ENCODE data around the gene SSR1. TPM values are rescaled to one million over a fixed set of nuclear protein-coding genes. Genes with fewer than 3 reads are reported as not detected.
"Not testable (repeated sequence)": the region's sequence is repeated elsewhere in the genome, so short reads cannot be mapped to it uniquely, and the experiment has no call there.

SSR1 gene
- total RNA-seq, 1 experiment from 2014 or later: 102 TPM

GRCh38 chr6:7315948-7316365 is 3.0 kb upstream of the SSR1 start:
- H3K4ac ChIP-seq (ENCODE audit: low read depth, low read length): no peak overlapping the region
- Mint-ChIP-seq H3K27ac (no peak overlapping the region), H3K4me3 (no peak overlapping the region), H3K4me1 (peaks cover 9 to 14% of the 10 kb centered on the region in 2 experiments), H3K36me3 (ENCODE audit: insufficient read depth in 1 of 3, low read depth in 3 of 3) (no peaks in the 10 kb centered on the region; a peak in 2 of 7 replicates), H3K27me3 (ENCODE audit: low read depth) (no peaks in the 10 kb centered on the region; the same call in 1 of the 2 replicates), H3K9me3 (peaks cover 0 to 3% of the 10 kb centered on the region in 2 experiments; a peak in 2 of 5 replicates)
- H3K23ac ChIP-seq (ENCODE audit: insufficient read length, low read depth, low read length): no peak overlapping the region
- no peak overlapping the region for H2BK15ac ChIP-seq (ENCODE audit: low read depth, low read length)
- no peak overlapping the region for H2AK5ac ChIP-seq (ENCODE audit: insufficient read length, low read length)
- no peak overlapping the region for H2BK20ac ChIP-seq (ENCODE audit: low read depth, low read length, poor library complexity, severe bottlenecking)
- no peak overlapping the region for H2BK12ac ChIP-seq (ENCODE audit: insufficient read length, low read depth, low read length)
- H3K4me2 ChIP-seq (ENCODE audit: insufficient read depth, insufficient read length, low read length): no peak overlapping the region
- H3K9me3 ChIP-seq (ENCODE audit: control insufficient read depth, low read depth, low read length): no peaks in the 10 kb centered on the region
- no peak overlapping the region for H3K27ac ChIP-seq (ENCODE audit: insufficient read length, low read depth, low read length)
- H3K14ac ChIP-seq (ENCODE audit: insufficient read depth, low read length): no peak overlapping the region
- no peak overlapping the region for H3K18ac ChIP-seq (ENCODE audit: insufficient read length, low read depth, low read length)
- no peak overlapping the region for H4K5ac ChIP-seq (ENCODE audit: insufficient read length, low read depth, low read length)
- H3K27me3 ChIP-seq (ENCODE audit: insufficient read depth, low read length): no peaks in the 10 kb centered on the region
- no peak overlapping the region for H2BK5ac ChIP-seq (ENCODE audit: insufficient read length, low read length)
- H3K23me2 ChIP-seq (ENCODE audit: insufficient read length, low read depth, low read length, poor library complexity, severe bottlenecking): no peaks in the 10 kb centered on the region
- no peak overlapping the region for H3T11ph ChIP-seq (ENCODE audit: low read length)
- H4K8ac ChIP-seq (replicated peaks; ENCODE audit: insufficient read length, low read depth, low read length): no peak overlapping the region
- H3K79me2 ChIP-seq (ENCODE audit: insufficient read depth, low read length): peaks cover 8% of the 10 kb centered on the region; the same call in 1 of the 2 replicates
- H2AFZ ChIP-seq (ENCODE audit: low read length): no peak overlapping the region
- no peaks in the 10 kb centered on the region for H3K79me1 ChIP-seq (ENCODE audit: insufficient read depth, low read depth, low read length, poor library complexity, severe bottlenecking)
- no peak for DNase-seq
- H3K56ac ChIP-seq (ENCODE audit: insufficient read length, low read depth, low read length): no peak overlapping the region
- H4K20me1 ChIP-seq (ENCODE audit: control insufficient read depth, insufficient read depth, insufficient read length): peaks cover 4% of the 10 kb centered on the region
- TF ChIP-seq CTCF (conservative IDR thresholded peaks at IDR 0.05): no peak
- H4K91ac ChIP-seq (ENCODE audit: insufficient read length, low read depth, low read length): no peak overlapping the region
- no CpG with 5 or more reads among the region's 6 CpGs for WGBS (ENCODE audit: extremely low coverage, insufficient read length, low lambda C conversion rate)
- no peak overlapping the region for H2BK120ac ChIP-seq (ENCODE audit: low read depth, low read length, poor library complexity, severe bottlenecking)
- no peaks in the 10 kb centered on the region; the same call in 1 of the 2 replicates for H3K4me1 ChIP-seq (ENCODE audit: insufficient read depth, low read length)
- H3K9ac ChIP-seq (ENCODE audit: extremely low read depth, insufficient read length, low read length): no peak overlapping the region

DNA sequence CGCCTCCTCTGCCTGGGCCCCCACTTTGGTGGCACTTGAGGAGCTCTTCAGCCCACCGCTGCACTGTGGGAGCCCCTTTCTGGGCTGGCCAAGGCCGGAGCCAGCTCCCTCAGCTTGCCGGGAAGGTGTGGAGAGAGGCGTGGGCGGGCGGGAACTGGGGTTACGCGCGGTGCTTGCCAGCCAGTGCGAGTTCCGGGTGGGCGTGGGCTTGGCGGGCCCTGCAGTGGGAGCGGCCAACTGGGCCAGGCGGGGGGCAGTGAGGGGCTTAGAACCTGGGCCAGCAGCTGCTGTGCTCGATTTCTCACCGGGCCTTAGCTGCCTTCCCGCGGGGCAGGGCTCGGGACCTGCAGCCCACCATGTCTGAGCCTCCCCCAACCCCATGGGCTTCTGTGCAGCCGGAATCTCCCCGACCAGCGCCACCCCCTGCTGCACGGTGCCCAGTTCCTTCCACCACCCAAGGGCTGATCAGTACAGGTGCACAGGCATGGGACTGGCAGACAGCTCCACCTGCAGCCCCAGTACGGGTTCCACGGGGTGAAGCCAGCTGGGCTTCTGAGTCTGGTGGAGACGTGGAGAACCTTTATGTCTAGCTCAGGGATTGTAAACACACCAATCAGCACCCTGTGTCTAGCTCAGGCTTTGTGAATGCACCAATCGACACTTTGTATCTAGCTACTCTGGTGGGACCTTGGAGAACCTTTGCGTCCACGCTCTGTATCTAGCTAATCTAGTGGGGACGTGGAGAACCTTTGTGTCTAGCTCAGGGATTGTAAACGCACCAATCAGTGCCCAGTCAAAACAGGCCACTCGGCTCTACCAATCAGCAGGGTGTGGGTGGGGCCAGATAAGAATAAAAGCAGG is 2.3 kb upstream of the SSR1 start:
- not testable (repeated sequence) for H3K27ac Mint-ChIP-seq; H3K14ac ChIP-seq (ENCODE audit: insufficient read depth, low read length); H2AFZ ChIP-seq (ENCODE audit: low read length); H4K91ac ChIP-seq (ENCODE audit: insufficient read length, low read depth, low read length); H2AK5ac ChIP-seq (ENCODE audit: insufficient read length, low read length); H3T11ph ChIP-seq (ENCODE audit: low read length); H3K27me3 ChIP-seq (ENCODE audit: insufficient read depth, low read length); H4K20me1 ChIP-seq (ENCODE audit: control insufficient read depth, insufficient read depth, insufficient read length); H4K5ac ChIP-seq (ENCODE audit: insufficient read length, low read depth, low read length); H3K4me1 ChIP-seq (ENCODE audit: insufficient read depth, low read length); H3K79me1 ChIP-seq (ENCODE audit: insufficient read depth, low read depth, low read length, poor library complexity, severe bottlenecking); H2BK20ac ChIP-seq (ENCODE audit: low read depth, low read length, poor library complexity, severe bottlenecking); H3K4me3 Mint-ChIP-seq; H3K4ac ChIP-seq (ENCODE audit: low read depth, low read length); H2BK5ac ChIP-seq (ENCODE audit: insufficient read length, low read length); H3K36me3 Mint-ChIP-seq (ENCODE audit: insufficient read depth in 1 of 3, low read depth in 3 of 3); H3K23ac ChIP-seq (ENCODE audit: insufficient read length, low read depth, low read length); H3K18ac ChIP-seq (ENCODE audit: insufficient read length, low read depth, low read length); H3K4me2 ChIP-seq (ENCODE audit: insufficient read depth, insufficient read length, low read length); H2BK12ac ChIP-seq (ENCODE audit: insufficient read length, low read depth, low read length); H2BK15ac ChIP-seq (ENCODE audit: low read depth, low read length); H3K9me3 ChIP-seq (ENCODE audit: control insufficient read depth, low read depth, low read length); H3K79me2 ChIP-seq (ENCODE audit: insufficient read depth, low read length); H3K9ac ChIP-seq (ENCODE audit: extremely low read depth, insufficient read length, low read length); H3K56ac ChIP-seq (ENCODE audit: insufficient read length, low read depth, low read length); H3K23me2 ChIP-seq (ENCODE audit: insufficient read length, low read depth, low read length, poor library complexity, severe bottlenecking); H2BK120ac ChIP-seq (ENCODE audit: low read depth, low read length, poor library complexity, severe bottlenecking); DNase-seq; H4K8ac ChIP-seq (replicated peaks; ENCODE audit: insufficient read length, low read depth, low read length); H3K9me3 Mint-ChIP-seq; H3K27ac ChIP-seq (ENCODE audit: insufficient read length, low read depth, low read length); H3K27me3 Mint-ChIP-seq (ENCODE audit: low read depth)
- whole genome bisulfite sequencing (ENCODE audit: extremely low coverage, insufficient read length, low lambda C conversion rate): no CpG with 5 or more reads among the region's 34 CpGs
- peaks cover 9 to 14% of the 10 kb centered on the region in 2 experiments for H3K4me1 Mint-ChIP-seq

Measured in H9 (cell line).